Stimulated activated CD8-positive, alpha-beta memory T cell treated with anti-CD3 and anti-CD28 coated beads, Interleukin-2, amount 100 ng/mL, for 48 hours (primary cell): ENCODE results near the gene ZNF792.
"Not testable (repeated sequence)": the region's sequence is repeated elsewhere in the genome, so short reads cannot be mapped to it uniquely, and the experiment has no call there.

Source experiments
- DNase-seq, 2 donors: peaks; one replicate each; pipeline ENCODE4 v3.0.0-alpha.2; 2020; ENCODE audit warnings: low read depth in 2 of 2

Gene ZNF792

DNA sequence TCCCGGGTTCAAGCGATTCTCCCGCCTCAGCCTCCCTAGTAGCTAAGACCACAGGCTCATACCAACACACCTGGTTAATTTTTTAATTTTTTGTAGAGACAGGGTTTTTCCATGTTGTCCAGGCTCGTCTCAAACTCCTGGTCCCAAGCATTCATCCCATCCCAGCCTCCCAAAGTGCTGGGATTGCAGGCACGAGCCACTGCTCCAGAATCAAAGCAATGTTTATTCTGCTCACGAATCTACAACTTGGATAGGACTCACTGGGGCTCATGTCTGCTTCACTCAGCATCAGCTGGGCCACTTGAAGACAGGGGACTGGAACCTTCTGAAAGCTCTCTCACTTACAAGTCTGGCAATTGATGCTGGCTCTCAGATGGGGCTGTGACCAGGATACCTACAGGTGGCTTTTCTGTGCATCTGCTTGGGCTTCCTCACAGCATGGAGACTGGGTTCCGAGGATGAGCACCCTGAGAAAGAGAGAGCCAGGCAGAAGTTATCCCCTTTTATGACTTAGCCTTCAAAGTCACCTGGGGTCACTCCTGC, 8.2 kb upstream of the ZNF792 start:
- DNase-seq = no peak

- DNase-seq = not testable (repeated sequence)
Observed at GRCh38 chr19:34970185-34970780, 6.3 kb upstream of the ZNF792 start.

DNA sequence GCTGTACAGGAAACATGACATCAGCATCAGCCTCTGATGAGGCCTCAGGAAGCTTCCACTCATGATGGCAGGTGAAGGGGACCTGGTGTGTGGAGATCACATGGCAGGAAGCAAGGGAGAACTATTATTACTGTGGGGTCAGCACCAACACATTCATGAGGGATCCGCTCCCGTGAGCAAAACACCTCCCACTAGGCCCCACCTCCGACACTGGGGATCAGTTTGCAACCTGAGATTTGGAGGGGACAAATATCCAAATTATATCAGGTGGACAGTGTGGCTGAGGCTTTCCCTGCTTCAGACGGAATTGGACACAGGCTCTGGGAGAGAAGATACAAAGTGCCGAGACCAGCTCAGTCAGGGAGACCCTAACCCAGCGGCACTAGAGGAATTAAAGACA, 5.7 kb upstream of the ZNF792 start:
- DNase-seq = no peak

DNA sequence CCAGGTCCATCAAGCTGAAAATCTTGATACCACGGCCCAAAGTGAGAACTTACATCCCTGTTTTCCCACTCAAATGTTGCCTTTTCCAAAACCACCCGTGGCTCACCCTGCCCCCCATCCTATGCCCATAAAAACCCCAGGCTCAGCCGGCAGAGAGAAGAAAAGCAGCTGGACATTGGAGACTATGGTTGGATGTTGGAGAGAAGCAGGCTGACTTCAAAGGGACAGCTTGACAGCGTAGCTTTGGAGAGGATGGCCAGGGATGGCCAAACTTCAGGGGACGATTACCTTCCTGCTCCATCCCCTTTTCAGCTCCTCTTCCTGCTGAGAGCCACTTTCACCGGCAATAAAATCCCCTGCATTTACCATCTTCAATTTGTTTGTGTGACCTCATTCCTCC, 3.5 kb upstream of the ZNF792 start:
- no peak for DNase-seq

DNA sequence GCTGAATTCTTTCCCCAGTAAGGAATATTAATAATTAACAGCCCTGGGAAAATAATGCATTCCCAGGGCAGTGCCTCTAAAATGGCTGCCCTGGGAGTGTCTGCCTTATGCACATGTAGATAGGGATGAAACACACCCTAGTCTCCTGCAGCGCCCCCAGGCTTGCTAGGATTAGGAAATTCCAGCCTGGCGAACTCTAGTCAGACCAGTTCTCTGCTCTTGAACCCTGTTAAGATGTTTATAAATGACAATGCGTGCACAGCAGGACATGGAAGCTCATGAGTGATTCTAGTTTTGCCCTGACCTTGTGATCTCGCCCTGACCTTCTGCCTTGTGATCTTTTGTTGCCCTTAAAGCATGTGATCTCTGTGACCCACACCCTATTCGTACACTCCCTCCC, 1.5 kb upstream of the ZNF792 start:
- not testable (repeated sequence) for DNase-seq

DNA sequence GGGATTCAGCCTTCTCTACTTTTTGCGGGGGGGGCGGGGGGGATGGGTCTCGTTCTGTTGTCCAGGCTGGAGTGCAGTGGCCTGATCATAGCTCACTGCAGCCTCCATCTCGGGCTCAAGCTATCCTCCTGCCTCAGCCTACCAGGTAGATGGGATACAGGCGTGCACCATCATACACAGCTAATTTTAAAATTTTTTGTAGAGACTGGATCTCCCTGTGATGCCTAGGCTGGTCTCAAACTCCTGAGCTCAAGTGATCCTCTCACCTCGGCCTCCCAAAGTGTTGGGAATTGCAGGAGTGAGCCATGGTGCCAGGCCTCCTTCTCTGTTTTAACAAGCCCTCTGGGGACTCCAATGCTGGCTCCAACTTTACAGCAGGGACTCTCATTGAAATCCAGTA, 569 bp upstream of the ZNF792 start:
- DNase-seq = no peak

GRCh38 chr19:34962687-34963572, 1.1 kb downstream of the ZNF792 start:
- DNase-seq = no peak

DNA sequence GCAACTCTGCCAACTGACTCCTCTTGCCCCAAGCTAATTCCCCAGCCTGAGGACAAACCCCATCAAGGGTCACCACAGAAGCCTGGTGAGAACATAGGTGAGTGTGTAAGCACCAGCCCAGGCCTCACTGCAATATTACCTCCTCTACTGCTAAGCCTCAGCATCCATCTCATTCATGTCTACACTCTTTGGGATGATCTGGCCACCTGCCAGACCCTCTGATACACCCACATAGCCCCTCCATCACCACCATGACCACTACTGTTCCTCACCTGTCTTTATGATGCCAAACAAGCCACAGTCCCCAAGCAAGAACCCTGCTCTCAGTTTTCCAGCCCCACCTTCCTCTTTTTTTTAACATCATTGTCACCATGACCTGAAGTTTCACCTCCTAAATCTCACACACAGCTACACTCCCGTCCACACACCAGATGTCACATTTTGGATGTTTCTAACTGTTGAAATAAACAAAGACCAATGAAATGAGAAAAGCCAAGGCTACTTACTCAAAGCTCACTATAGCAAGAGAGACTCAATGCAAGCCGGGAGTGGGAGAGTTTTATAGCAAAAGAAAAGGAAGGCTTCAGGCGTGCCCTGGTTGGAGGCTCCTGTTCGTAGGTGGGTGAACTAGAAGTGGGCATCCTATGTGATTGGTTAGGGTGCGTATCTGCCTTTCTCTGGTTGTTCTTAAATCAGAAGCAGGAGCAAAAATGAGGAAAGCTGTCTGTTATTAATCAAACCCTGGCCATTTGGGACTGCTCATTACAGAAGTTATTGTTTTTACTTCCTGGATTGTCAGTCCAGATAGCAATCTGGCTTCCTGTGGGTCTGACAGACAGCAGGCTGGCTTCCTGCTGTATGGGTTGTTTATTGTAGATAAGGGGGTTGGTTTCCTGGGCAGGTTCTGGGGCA, 2.0 kb downstream of the ZNF792 start:
- no peak for DNase-seq

GRCh38 chr19:34960940-34961679, 2.9 kb downstream of the ZNF792 start:
- DNase-seq = no peak

GRCh38 chr19:34960103-34960805, 3.8 kb downstream of the ZNF792 start:
- no peak for DNase-seq

- DNase-seq = no peak
Observed at GRCh38 chr19:34959021-34959420, 5.0 kb downstream of the ZNF792 start.

- no peak for DNase-seq
Observed at GRCh38 chr19:34957830-34958751, 5.9 kb downstream of the ZNF792 start.

DNA sequence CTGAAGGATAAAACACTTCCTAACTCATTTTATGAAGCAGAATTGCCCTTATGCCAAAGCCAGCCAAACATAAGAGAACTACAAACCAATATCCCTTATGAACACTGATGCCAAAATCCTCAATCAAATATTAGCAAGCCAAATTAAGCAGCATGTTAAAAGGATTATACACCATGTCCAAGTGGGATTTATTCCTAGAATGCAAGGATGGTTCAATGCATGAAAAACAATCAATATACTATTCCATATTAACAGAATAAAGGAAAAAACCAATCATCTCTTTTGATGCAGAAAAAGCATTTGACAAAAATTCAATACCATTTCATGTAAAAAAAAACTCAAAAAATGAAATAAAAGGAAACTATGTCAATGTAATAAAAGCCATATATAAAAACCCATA, 10.9 kb downstream of the ZNF792 start:
- no peak for DNase-seq

GRCh38 chr19:34943861-34944573, 20.0 kb downstream of the ZNF792 start:
- DNase-seq = no peak

GRCh38 chr19:34938886-34939285, 25.1 kb downstream of the ZNF792 start:
- no peak for DNase-seq

GRCh38 chr19:34936184-34936583, 27.8 kb downstream of the ZNF792 start:
- no peak for DNase-seq

- no peak for DNase-seq
Observed at GRCh38 chr19:34932494-34932893, 31.5 kb downstream of the ZNF792 start.

GRCh38 chr19:34926685-34927375, 37.2 kb downstream of the ZNF792 start, which contains the start of gene ZNF30:
Gene ZNF30, plus strand, starts transcription at chr19:34926903. Its CDS starts 3,045 bp downstream, at chr19:34929948.
- peak; percentile 77 to 80 for DNase-seq
